Effector CD4-positive, alpha-beta T cell (primary cell): ENCODE measurements around the gene IL1RAPL2.
"Not testable (repeated sequence)": the region's sequence is repeated elsewhere in the genome, so short reads cannot be mapped to it uniquely, and the experiment has no call there.

Source experiments
- DNase-seq: peaks from one replicate; pipeline ENCODE4 v3.0.0-alpha.2; 2020

IL1RAPL2 gene

DNA sequence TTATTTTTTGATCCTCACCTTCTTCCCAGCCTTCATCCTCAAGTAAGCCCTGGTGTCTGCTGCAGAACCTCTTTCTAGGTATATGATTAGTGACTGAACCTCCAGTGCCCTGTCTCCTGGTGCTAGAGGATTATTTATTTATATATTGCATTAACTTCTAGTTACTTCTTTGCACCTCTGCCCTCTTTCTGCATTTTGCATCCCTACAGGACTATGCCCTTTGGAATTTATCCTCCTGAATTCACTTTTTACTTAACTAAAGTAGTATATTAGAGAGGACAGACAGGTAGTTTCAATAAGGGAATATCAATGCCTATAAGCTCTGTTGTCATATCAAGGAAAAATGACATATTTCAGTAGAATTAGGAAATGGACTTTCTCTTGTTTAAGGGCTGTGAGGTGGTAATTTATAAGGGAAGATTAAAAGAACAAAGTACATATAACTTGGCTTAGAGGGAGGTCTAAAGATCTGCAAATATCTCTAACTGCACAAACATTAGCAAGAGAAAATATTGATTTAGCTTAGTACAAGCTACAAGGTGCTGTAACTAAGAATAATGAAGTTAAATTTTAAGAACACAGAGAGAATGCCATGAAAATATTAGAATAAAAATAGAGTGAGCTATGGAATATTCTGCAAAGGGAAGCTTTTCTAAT, 472.8 kb downstream of the IL1RAPL2 start:
- DNase-seq = no peak

DNA sequence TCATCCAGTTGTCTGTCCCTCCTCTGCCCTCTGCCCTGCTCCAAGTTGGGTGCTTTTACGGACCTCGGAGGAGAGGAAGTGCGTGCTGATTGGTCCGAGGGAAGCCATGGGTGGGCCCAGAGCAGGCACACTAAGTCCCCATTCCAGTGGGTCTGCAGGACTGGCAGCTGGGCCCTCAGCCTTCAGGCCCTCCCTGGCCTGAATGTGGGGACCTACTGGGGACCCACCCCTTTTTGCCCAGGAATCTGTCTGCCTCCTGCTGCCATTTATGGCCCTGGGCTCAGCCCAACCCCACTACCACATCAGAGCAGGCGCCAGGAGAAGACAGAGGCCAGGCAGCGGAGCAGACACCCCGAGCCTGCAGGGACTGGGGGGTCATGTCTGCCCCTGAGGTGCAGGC, 484.9 kb downstream of the IL1RAPL2 start:
- DNase-seq = no peak

DNA sequence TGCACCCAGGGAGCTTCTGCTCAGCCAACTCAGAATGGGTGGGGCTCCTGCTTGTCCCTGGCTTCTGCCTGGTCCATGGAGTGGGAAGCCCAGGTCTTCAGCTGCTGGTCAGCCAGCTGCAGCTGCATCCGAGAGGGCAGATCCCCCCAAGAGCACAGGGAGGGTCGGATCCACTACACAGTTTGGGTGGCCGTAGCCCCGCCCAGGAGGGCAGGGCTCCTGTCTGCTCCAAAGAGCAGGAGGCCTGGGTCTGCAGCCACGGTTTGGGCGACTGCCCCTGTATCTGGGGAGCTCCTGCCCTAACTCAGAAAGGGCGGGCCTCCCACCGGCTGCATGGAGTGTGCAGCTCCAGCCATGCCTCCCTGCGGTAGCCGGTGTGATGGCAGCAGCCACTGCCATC, 485.4 kb downstream of the IL1RAPL2 start:
- DNase-seq = no peak

DNA sequence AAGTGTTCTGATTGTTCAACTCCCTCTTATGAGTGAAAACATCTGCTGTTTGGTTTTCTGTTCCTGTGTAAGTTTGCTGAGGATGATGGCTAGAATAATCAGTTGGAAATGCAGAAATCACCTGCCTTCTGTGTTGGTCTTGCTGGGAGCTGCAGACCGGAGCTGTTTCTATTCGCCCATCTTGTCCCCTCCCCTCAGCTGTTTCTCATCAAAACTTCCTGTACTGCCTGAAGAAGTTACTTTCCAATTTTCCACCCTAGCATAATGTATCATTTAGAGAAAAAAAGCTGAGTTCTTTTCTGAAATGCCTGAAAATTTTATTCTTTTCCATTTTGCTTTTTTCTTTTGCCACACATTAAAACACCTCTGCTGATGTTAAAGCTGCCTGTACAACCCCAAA, 486.9 kb downstream of the IL1RAPL2 start:
- DNase-seq = no peak

DNA sequence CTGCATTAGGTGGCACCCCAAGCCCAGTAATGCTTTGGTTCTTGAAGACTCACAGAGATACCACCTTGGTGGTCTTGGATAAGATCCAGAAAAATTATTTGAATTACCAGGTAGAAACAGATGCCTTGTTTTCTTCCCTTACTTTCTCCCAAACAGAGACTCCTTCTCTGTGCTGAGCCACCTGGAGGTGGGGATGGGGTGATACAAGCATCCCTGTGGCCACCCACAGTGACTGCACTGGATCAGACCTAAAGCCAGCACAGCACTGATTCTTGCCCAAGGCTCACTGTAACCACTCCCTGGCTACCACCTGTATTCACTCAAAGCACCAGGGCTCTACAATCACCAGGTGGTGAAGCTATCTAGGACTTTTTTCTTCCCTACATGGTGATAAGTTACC, 497.7 kb downstream of the IL1RAPL2 start:
- no peak for DNase-seq

DNA sequence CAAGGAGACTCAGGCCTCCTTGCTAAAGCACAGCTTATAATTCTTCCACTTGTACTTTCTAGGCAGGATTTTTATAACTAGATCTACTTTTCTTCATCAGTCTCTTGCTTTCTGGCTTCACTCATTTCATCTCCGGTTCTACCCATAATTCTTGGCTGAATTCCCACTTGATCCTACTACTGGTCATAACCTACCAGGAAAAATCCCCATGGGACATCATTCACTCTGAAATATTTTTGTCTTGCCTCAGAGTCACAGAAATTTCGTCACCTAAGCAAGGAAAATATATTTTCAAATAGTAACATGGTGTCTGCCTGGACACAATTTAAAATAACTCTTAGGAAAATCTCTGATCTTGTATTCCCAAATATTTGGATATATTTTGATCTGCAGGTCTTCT, 532.2 kb downstream of the IL1RAPL2 start:
- DNase-seq = no peak

DNA sequence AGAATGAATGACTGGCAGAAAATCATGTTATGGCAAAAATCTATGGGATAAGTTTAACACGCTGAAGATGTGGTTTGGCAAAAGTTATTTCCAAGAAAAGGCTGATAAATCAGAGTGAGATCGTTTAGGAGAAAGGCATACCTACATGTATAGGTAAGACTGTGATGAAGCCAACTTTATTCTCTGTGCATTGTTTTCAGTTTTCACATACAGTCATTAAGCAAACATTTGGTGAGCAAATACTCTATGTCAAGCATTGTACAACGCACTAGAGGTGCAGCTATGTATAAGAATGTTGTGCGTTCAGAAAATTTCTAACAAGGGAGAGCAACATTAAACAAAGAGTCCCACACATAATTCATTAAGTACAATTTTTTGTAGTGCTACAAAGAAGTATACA, 532.8 kb downstream of the IL1RAPL2 start:
- DNase-seq = no peak

DNA sequence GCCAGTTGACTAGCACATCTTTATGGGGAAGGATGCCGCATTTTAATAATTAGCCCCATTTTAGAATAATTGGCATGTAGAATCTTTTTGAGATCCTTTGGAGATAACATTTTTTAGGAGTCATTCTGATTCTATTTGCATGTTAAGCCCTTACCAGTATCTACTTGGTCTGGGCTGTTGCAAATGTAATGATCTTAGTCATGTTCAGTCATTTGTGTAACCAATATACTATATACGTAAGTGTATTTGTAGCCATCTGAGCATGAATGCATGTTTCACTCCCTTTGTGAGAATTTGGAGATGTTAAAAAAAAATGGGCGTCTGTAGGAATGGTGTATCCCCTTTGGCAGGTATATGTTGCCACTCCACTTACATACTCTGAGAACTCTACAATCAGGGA, 535.4 kb downstream of the IL1RAPL2 start:
- DNase-seq = no peak

DNA sequence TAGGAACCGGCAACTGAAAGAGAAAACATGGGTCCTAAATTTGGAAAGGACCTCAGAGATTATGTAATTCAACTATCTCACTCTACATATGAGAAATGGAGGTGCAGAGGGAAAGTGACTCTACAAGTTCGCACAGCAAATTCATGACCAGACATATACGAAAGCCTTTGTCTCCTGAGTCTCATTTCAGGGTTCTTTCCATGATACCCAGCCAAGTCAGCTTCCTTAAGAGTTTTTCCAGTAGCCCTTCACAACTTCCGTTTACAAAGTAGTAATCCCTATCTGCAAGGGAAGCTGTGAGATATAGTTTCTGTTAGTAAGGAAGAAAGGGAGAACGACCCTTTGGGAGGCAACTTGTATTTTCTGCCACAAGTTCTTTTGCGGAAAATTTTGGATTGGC, 543.9 kb downstream of the IL1RAPL2 start:
- DNase-seq = no peak

DNA sequence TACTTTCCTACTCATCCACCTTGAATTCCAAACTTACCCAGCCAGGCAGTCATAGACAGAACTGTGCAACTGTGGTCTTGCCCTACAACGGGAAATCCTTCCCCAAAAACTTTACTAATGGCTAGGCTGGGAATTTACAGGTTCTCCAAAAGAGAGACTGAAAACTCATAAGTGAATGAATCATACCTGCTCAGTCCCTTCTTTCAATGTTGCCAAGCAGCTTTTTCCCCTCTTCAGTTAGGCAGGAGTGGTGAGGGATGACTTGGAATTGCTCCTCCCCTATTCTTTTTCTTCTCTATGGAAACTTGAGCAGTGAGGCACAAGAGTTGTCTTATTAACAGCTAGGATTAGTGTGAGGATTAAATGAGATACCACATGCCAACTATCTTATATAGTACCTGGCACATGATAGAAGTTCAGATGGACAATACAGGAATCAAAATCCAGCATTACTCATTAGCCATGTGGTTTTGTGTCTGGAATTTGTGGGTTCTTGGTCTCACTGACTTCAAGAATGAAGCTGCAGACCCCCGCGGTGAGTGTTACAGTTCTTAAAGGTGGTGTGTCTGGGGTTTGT, 548.6 kb downstream of the IL1RAPL2 start:
- DNase-seq = no peak

DNA sequence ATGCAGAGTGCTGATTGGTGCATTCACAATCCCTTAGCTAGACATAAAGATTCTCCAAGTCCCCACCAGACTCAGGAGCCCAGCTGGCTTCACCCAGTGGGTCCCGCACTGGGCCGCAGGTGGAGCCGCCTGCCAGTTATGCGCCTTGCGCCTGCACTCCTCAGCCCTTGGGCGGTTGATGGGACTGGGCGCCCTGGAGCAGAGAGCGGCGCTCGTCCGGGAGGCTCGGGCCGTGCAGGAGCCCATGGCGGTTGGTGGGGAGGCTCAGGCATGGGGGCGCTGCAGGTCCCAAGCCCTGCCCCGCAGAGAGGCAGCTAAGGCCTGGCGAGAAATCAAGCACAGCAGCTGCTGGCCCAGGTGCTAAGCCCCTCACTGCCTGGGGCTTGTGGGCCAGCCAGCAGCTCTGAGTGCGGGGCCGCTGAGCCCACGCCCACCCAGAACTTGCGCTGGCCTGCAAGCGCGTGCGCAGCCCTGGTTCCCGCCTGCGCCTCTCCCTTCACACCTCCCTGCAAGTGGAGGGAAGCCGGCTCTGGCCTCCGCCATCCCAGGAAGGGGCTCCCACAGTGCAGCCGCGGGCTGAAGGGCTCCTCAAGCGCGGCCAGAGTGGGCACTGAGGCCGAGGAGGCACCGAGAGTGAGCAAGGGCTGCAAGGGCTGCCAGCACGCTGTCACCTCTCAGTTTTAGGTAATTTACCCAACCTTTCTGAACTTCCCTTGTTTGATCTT, 549.8 kb downstream of the IL1RAPL2 start:
- DNase-seq = not testable (repeated sequence)

DNA sequence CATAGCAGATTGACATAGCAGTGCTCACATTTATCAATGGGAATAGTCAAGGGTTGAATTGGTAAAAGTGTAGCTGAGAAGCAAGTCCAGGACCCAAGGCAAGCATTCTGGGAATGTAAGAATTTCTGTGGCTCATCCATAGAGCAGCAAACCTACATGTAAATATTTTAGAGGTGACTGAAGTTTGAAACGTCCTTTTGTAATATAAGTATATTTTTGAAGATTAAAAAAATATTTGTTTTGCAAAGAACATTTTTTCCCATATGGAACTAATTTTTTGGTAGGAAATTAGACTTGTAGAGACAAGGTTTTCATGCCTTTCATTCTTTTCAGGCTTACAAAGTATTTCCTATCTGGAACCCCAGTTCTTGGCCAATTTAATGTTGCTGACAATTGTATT, 550.5 kb downstream of the IL1RAPL2 start:
- no peak for DNase-seq

DNA sequence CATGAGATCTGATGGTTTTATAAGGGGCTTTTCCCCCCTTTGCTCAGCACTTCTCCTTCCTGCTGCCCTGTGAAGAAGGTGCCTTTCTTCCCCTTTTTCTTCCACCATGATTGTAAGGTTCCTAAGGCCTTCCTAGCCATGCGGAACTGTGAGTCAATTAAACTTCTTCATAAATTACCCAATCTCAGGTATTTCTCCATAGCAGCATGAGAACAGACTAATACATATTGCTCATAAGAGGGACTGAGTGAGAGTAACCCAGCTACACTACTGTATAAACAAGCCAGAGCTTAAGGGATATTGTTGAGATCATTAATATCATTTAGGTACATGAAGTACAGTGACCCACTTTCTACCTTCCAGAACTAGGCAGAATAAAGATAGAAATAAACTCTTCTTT, 551.6 kb downstream of the IL1RAPL2 start:
- DNase-seq = no peak

DNA sequence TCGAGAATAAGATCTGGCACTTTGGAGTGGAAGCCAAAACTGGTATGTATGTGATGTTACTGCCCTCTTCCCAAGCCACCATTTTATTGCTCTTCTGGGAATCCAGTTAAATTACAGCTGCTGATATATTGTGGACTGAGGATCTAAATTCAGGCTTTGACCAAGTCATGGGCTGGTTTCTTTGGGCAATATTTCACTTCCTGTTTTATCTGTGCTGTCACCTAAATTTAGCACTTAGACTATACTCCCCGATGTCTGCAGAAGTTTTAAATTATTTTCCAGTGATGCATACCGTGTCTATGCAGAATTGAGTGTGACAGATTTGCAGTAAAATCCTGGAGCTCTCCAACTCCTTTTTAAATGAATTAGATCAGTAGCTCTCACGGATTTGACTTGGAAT, 554.5 kb downstream of the IL1RAPL2 start:
- DNase-seq = no peak

DNA sequence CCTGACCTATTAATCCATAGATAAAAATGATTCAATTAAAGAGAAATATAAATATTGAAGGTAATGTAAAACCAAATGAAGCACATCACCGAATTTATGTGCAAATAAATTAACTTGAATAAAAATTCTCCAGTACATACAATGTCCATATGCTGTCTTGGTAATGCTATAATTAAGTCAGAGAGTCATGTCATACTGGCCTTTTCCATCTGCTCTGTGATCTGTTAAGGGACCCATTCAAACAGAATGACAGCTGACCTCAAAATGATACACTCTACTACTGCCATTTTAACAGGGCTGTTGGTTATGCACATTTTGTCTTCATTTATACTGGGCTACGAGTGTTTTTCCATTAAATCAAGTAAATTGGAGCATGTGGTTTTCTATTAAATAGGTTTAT, 555.2 kb downstream of the IL1RAPL2 start:
- DNase-seq = no peak

DNA sequence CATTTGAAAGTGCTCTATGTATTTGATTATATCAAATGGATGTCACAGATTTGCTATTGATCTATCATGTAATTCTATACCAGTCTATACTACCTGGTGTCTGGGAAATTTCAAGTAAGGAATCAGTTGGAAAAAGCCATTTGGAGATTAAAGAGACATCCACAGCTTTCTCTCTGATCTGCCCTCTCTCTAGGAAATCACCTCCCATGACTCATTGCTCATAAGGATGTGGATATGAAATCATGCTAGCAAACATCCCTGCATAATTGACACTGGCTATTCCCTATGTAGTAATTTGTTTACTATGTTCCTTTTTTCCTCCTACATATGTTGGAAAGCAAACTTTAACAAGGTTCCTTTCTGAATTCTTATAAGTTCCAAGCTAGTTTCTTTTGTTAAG, 560.2 kb downstream of the IL1RAPL2 start:
- DNase-seq = no peak

DNA sequence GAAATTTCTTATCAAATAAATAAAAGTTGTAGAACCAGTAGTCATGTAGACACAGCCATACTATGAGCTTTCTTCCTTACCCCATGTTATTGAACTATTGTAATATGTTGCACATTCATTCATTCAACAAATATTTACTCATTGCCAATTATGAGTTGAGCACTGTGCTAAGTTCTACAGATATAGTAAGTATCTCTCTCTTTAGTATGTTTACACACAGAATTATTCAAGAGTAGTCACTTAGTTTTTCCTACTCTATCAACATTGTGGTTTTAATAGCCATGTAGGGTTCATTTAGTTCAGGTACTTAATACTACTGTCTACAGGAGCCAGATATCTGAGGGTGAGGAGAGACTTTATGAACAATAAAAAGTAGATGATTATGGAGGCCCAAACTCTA, 568.3 kb downstream of the IL1RAPL2 start:
- no peak for DNase-seq

DNA sequence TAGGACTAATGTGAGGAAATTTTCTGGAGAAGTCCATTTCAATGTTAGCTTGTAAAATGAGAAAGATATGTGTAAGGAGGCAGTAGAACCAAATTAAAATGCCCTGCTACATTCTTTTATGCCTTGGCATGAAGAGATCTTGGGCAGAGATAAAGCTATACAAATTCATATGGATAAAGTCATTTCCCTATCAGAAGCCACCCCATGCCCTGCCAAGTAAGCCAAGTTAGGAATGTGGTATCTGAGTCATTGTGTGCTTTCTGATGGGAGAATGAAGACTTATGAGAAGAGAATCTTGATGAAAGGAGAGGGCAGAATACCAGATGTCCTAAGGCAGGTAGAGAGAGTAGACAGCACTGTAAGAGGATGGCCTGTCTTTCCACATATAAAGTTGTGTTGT, 570.8 kb downstream of the IL1RAPL2 start:
- no peak for DNase-seq

DNA sequence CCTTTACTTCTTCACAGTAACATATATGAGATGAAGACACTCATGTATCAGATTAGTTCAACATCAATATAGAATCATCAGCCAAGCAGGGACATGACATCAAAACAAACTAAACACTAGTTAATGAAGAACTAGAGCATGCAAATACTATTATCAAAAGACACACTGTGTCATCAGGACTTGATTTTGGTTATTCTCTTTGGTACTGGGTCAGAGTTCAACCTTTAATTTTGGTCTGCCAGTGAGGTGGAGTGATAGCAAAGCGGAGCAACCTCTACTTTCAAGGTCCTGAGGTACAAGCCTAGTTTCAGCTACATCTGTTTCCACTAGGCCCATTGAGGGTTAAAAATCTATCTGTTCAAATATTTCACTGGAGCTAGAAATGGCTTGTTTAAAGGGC, 584.0 kb downstream of the IL1RAPL2 start:
- DNase-seq = no peak

DNA sequence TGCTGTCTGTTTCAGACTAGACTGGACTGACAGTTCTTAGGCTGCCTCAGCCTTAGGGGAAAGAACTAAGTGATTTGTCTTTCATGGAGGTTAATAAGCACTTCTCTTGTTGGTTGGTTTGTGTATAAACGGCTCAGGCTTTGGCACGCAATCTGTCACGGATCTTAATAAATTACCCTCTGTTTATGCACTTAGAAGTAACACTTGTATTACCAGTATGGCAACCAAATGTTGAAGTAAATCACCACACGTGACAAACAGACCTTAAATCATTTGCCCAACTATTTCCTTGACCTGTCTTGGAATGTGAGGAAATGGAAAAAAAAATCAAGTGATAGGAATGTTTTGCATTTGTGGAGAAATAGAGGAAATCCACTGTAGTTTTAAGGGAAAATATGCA, 584.6 kb downstream of the IL1RAPL2 start:
- no peak for DNase-seq

DNA sequence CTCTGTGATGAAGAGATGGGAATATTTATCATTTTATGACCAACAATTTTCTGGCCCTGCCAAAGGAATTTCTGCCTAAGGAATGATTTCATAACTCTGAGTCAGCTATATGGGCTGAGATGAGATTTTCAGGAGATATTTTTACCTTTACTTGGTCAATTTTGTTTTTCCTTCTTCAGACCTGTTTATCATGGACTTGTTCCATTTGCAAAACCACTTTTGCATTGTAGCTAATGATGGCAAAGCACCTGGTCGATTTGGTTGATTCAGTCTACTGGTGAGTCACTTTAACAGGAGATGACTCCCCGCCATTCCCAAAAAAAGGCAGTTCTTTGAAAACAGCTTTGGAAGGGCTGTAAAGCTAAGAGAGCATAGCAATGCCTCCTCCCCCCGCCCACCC, 601.2 kb downstream of the IL1RAPL2 start:
- DNase-seq = no peak

DNA sequence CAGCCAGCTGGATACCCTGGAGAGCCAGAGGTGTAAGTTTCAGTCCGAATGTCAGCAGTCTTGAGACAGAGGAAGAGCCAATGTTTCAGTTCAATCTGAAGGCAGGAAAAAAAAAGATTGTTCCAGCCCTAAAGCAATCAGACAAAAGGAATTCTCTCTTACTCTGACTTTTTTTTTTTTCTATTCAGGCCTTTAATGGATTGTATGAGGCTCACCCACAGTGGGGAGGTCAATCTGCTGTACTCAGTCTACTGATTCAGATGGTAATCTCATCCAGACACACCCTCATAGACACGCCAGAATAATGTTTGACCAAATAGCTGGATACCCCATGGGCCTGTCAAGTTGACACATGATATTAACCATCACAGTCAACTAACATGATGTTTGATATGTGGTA, 602.6 kb downstream of the IL1RAPL2 start:
- DNase-seq = no peak

DNA sequence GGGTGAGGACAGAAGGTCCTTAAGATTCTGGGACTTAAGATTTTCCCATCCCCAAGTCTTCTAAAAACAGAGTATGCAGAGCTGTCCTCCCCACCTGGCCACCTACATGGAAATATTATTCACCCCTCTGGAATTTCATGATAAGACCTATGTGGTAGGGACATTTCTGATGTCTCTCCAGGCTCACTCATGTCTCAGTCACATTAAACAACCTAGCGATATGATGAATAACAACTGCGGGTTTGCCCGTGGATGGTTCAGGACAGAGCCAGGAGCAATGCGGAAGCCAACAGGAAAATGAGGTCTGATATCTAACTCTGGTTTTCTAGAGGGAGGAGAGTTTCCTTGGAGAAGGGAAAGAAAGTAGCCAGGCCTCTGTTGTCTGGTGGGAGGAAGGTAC, 607.1 kb downstream of the IL1RAPL2 start:
- DNase-seq = no peak

DNA sequence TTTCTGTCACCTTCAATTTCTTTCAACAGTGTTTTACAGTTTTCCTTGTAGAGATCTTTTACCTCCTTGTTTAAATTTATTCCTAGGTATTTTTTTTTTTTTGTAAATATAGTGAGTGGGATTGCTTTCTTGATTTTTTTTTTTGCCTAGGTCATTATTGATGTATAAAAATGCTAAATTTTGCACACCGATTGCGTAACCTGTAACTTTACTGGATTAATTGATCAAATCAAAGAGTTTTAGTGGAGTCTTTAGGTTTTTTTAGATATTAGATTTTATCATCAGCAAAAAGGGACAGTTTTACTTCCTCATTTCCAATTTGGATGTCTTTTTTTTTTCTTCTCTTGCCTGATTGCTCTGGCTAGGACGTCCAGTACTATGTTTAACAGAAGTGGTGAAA, 613.6 kb downstream of the IL1RAPL2 start:
- no peak for DNase-seq

DNA sequence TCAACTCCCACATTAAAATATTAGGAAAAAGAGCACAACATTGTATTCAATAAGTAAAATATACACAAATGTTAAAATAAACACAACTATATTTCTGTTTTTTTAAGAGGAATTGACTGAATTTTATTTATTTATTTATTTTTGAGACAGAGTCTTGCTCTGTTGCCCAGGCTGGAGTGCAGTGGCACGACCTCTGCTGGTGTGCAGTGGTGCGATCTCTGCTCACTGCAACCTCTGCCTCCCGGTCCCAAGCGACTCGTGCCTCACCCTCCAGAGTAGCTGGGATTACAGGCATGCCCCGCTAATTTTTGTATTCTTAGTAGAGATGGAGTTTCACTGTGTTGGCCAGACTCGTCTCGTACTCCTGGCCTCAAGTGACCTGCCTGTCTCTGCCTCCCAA, 623.1 kb downstream of the IL1RAPL2 start:
- no peak for DNase-seq
